Measurements from ENCODE around the gene ASPSCR1. TPM values are rescaled to one million over a fixed set of nuclear protein-coding genes. Genes with fewer than 3 reads are reported as not detected.

The ASPSCR1 gene
- total RNA-seq, 2 donors from 2014 or later = 20.6 to 41.3 TPM

DNA sequence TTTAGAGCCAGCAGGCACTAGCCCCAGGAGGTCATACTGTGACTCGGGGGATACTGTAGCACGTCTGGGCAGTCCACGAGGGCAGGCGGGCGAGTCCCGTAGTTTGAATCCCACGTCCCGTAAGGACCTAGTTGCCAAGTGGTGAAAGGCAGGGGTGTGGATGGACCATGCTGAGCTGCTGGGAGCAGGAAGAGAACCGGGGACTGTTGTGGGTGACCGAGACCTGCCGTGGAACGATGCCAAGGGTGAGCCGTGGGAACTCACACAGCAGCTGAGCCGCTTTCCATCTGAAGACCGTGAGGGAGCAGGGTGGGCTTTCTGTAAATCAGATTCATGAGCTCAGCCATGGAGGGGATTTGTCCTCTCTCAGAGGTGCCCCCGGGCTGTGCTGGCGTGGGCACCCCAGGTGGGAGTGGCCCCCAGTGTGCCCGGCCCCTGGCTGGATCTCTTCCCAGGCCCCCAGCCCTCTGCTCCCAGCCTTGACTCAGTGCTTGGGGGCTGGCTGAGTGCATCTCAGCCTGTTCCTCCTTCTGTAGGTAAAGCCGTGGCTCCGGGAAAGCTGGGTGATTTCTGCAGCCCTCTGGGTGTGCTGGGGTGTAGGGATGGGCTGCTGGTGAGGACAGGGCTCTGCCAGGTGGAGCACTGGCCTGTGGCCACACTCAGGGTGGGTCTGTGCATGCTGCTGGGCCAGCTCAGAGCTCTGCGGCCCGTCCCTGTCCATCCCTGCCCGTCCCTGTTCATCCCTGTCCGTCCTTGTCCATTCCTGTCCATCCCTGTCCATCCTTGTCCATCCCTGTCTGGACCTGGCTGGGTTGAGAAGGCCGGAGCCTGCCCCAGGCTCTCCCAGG, 13.6 kb downstream of the ASPSCR1 start:
- Histone ChIP-seq H3K36me3 (peaks cover 2% of the 10 kb centered on the region), H3K4me3 (peak overlapping the region; percentile 58), H3K9me3 (no peaks in the 10 kb centered on the region), H3K27me3 (replicated peaks; ENCODE audit: insufficient read depth) (no peaks in the 10 kb centered on the region), H3K4me1 (ENCODE audit: control insufficient read depth in 1 of 2, low read depth in 2 of 2) (peaks cover 9 to 19% of the 10 kb centered on the region in 2 donors), H3K27ac (peak overlapping the region in 1 of 2 donors; percentile 30)
- TF ChIP-seq CTCF (IDR thresholded peaks at IDR 0.05) = no peak
- no peak for DNase-seq (ENCODE audit: low spot score)
- ATAC-seq (ENCODE audit: insufficient number of reproducible peaks, low FRiP score, low read depth) = no peak

DNA sequence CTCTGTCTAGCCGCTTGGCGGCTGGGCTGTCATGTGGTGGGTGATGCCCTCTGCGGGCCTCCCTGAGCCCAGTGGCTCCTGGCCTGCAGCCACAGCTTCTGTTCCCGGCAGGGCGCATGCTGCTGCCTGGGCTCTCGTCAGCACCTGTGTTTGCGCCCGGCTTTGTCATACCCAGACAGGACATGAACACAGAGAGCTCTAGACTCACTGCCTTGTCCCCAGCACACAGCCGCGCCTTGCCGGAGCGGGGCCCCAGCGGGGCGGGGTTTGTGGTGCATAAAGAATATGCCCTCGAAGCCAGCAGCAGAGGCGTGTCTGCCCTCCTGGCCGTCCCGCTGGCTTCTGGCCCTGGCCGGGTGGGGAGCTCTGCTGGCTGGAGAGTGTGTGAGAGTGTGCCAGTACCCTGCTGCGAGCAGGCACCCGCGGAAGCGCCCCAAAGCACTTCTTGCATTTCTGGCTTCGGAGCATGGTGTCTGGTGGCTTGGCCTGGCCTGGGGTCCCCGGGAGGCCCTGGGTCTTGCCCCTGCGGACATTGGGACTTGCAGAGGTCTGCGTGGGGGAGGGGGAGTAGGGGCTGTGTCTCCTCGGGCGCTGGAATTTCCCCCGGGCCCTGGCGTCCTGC, 14.4 kb downstream of the ASPSCR1 start:
- Histone ChIP-seq H3K4me3 (peak overlapping the region; percentile 58), H3K4me1 (ENCODE audit: control insufficient read depth in 1 of 2, low read depth in 2 of 2) (peaks cover 9 to 19% of the 10 kb centered on the region in 2 donors), H3K36me3 (peaks cover 6% of the 10 kb centered on the region), H3K9me3 (no peaks in the 10 kb centered on the region), H3K27ac (peak overlapping the region in 1 of 2 donors; percentile 30), H3K27me3 (replicated peaks; ENCODE audit: insufficient read depth) (no peaks in the 10 kb centered on the region)
- no peak for TF ChIP-seq CTCF (IDR thresholded peaks at IDR 0.05)
- DNase-seq (ENCODE audit: low spot score) (peak; percentile 29), ATAC-seq (ENCODE audit: insufficient number of reproducible peaks, low FRiP score, low read depth) (peak; percentile 33)

DNA sequence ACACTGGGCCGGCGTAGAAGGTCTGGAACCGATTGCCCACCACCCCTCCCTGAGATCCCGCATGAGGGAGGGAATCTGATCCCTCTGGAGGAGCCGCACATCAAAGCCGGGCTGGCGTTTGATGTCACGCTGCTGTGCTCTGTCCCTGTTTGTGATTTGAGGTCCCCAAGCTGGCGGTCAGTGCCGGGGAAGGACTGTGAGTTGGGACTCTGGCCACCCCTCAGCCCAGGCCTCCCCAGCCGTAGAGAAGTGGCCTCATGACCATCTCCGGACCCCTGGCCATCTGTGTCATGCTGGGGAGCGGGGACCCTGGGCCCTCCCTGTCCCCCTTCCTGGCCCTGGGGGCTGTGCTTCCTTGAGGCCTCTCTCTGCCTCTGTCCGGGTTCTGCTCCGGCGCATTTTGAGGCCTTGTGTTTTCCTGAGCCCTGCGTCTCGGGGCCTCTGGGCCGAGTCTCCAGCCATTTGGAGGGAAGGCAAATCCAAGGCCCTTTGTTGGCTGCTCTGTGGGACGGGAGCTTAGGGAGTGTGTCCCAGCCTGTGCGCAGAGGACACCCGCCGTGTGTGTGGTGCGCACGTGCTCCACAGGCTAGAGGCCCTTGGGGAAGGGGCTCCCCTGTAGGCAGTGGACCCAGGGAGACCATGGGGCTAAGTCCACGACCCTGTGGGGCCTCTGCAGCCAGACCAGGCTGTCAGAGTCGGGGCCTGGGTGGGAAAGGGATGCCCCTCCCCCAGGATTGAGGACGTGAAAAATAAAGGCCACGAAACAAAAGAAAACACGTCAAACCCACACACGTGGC, 15.1 kb downstream of the ASPSCR1 start:
- ATAC-seq (ENCODE audit: insufficient number of reproducible peaks, low FRiP score, low read depth) = no peak
- Histone ChIP-seq H3K4me1 (ENCODE audit: control insufficient read depth in 1 of 2, low read depth in 2 of 2) (peaks cover 9 to 19% of the 10 kb centered on the region in 2 donors), H3K4me3 (peak overlapping the region; percentile 58), H3K27me3 (replicated peaks; ENCODE audit: insufficient read depth) (no peaks in the 10 kb centered on the region), H3K36me3 (peaks cover 9% of the 10 kb centered on the region), H3K9me3 (no peaks in the 10 kb centered on the region), H3K27ac (peak overlapping the region in 1 of 2 donors; percentile 30)
- no peak for DNase-seq (ENCODE audit: low spot score)
- no peak for TF ChIP-seq CTCF (IDR thresholded peaks at IDR 0.05)

GRCh38 chr17:81993729-81994592, 16.5 kb downstream of the ASPSCR1 start:
- Histone ChIP-seq H3K9me3 (no peaks in the 10 kb centered on the region), H3K36me3 (peaks cover 9% of the 10 kb centered on the region), H3K4me1 (ENCODE audit: control insufficient read depth in 1 of 2, low read depth in 2 of 2) (peaks cover 9 to 19% of the 10 kb centered on the region in 2 donors), H3K27me3 (replicated peaks; ENCODE audit: insufficient read depth) (no peaks in the 10 kb centered on the region), H3K27ac (no peak overlapping the region), H3K4me3 (no peak overlapping the region)
- TF ChIP-seq CTCF (IDR thresholded peaks at IDR 0.05) = no peak
- no peak for DNase-seq (ENCODE audit: low spot score)
- ATAC-seq (ENCODE audit: insufficient number of reproducible peaks, low FRiP score, low read depth) = no peak

All from thoracic aorta (tissue), 2 donors.